DOHH2 (cell line): Measurements from ENCODE around the gene EEF1AKMT3.

Source experiments
- H3F3A ChIP-seq: fragments of 200-600 bp; sonication (generic), shearing (Covaris generic); 2 replicates; pipeline ENCODE4 v1.6.0; 2016; ENCODE audit warnings: antibody characterized with exemption, mild to moderate bottlenecking; ENCODE audit not compliant: control insufficient read depth, insufficient read depth
- H3K27ac ChIP-seq: fragments of 200-600 bp; sonication (generic); 2 replicates; pipeline ENCODE4 v1.5.1; 2014; ENCODE audit warnings: low read depth, mild to moderate bottlenecking, low read length, moderate library complexity
- H3K27me3 ChIP-seq: fragments of 200-600 bp; sonication (generic); 2 replicates; pipeline ENCODE4 v1.6.1; 2014; ENCODE audit warnings: mild to moderate bottlenecking, low read length, mixed read lengths; ENCODE audit not compliant: control insufficient read depth
- H3K36me3 ChIP-seq: fragments of 200-600 bp; sonication (generic); 2 replicates; pipeline ENCODE4 v1.6.1; 2014; ENCODE audit warnings: mild to moderate bottlenecking, low read length, moderate library complexity, mixed read lengths; ENCODE audit not compliant: control insufficient read depth
- H3K4me1 ChIP-seq: fragments of 200-600 bp; sonication (generic); 2 replicates; pipeline ENCODE4 v1.6.1; 2014; ENCODE audit warnings: mild to moderate bottlenecking, low read length, mixed read lengths; ENCODE audit not compliant: control insufficient read depth
- H3K4me2 ChIP-seq: fragments of 200-600 bp; sonication (generic); 2 replicates; pipeline ENCODE4 v1.6.0; 2014; ENCODE audit warnings: mild to moderate bottlenecking, low read length, moderate library complexity
- H3K4me3 ChIP-seq: fragments of 200-600 bp; sonication (generic); 2 replicates; pipeline ENCODE4 v1.5.1; 2014; ENCODE audit warnings: mild to moderate bottlenecking, low read length, mixed read lengths
- H3K79me2 ChIP-seq: fragments of 200-600 bp; sonication (generic); 2 replicates; pipeline ENCODE4 v1.6.1; 2014; ENCODE audit warnings: mild to moderate bottlenecking, low read length, mixed read lengths; ENCODE audit not compliant: control insufficient read depth
- H3K9me2 ChIP-seq: fragments of 200-600 bp; sonication (generic); replicated peaks from 2 replicates; pipeline ENCODE4 v1.6.1; 2014; ENCODE audit warnings: mild to moderate bottlenecking, low read length, mixed read lengths; ENCODE audit not compliant: control insufficient read depth
- H3K9me3 ChIP-seq: fragments of 200-600 bp; sonication (generic); 2 replicates; pipeline ENCODE4 v1.6.1; 2014; ENCODE audit warnings: antibody characterized with exemption, low read length, mixed read lengths; ENCODE audit not compliant: control insufficient read depth, insufficient read depth
- H4K20me1 ChIP-seq: fragments of 200-600 bp; sonication (generic); 2 replicates; pipeline ENCODE4 v1.6.0; 2014; ENCODE audit warnings: low read depth, mild to moderate bottlenecking, antibody characterized with exemption, low read length, moderate library complexity; ENCODE audit not compliant: control insufficient read depth, insufficient read depth
- CTCF ChIP-seq: fragments of 200-600 bp; sonication (generic); IDR thresholded peaks from one replicate; pipeline ENCODE4 v1.5.1; 2014; ENCODE audit warnings: antibody characterized with exemption, mild to moderate bottlenecking, low read depth, low read length; ENCODE audit not compliant: poor library complexity, severe bottlenecking
- EZH2phosphoT487 ChIP-seq: fragments of 200-600 bp; sonication (generic); IDR thresholded peaks from 2 replicates; pipeline ENCODE4 v1.6.1; 2017; ENCODE audit warnings: borderline replicate concordance, mild to moderate bottlenecking, antibody characterized with exemption, low read length, moderate library complexity, mixed read lengths

Gene EEF1AKMT3

DNA sequence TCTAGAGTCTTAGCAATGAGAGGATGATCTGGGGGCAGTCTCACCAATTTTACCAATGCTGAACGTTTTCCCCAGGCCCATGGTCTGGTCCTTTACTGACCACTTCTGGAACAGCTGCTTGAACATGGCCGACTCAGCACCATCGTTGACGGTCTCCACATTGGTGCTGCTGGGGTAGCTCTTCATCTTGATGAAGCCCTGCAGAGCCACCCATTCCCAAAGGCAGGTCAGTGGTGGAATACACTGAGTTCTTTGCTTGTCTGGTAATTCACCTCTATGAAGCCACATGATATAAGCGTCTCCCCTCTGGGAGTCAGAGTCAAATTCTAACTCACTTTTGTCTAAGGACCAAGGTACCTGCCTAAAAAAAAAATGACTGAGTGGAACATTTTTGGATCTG is 35.9 kb downstream of the EEF1AKMT3 start:
- H3K4me3 ChIP-seq = no peak overlapping the region
- no peaks in the 10 kb centered on the region for H3K9me2 ChIP-seq
- TF ChIP-seq CTCF = no peak
- no peak for TF ChIP-seq EZH2phosphoT487
- no peak overlapping the region for H3K4me2 ChIP-seq
- no peaks in the 10 kb centered on the region for H3K4me1 ChIP-seq
- no peaks in the 10 kb centered on the region for H3K27me3 ChIP-seq
- H3F3A ChIP-seq = no peaks in the 10 kb centered on the region
- H3K9me3 ChIP-seq = no peaks in the 10 kb centered on the region
- H4K20me1 ChIP-seq = no peaks in the 10 kb centered on the region
- H3K79me2 ChIP-seq = no peaks in the 10 kb centered on the region
- no peak overlapping the region for H3K27ac ChIP-seq
- no peaks in the 10 kb centered on the region for H3K36me3 ChIP-seq

- H3K4me2 ChIP-seq = no peak overlapping the region
- H3K79me2 ChIP-seq = no peaks in the 10 kb centered on the region
- H3K9me3 ChIP-seq = no peaks in the 10 kb centered on the region
- TF ChIP-seq CTCF (no peak), EZH2phosphoT487 (no peak)
- H3K4me1 ChIP-seq = no peaks in the 10 kb centered on the region
- no peaks in the 10 kb centered on the region for H3K36me3 ChIP-seq
- H3F3A ChIP-seq = no peaks in the 10 kb centered on the region
- H3K27ac ChIP-seq = no peak overlapping the region
- no peaks in the 10 kb centered on the region for H4K20me1 ChIP-seq
- no peaks in the 10 kb centered on the region for H3K27me3 ChIP-seq
- no peak overlapping the region for H3K4me3 ChIP-seq
- no peaks in the 10 kb centered on the region for H3K9me2 ChIP-seq
These were observed 37.0 kb downstream of the EEF1AKMT3 start for GRCh38 chr12:57809425-57809824.

- Histone ChIP-seq H3K27me3 (no peaks in the 10 kb centered on the region), H3K9me2 (no peaks in the 10 kb centered on the region), H3K9me3 (no peaks in the 10 kb centered on the region), H4K20me1 (no peaks in the 10 kb centered on the region), H3K36me3 (no peaks in the 10 kb centered on the region), H3K4me1 (no peaks in the 10 kb centered on the region), H3K27ac (no peak overlapping the region), H3F3A (no peaks in the 10 kb centered on the region), H3K4me3 (no peak overlapping the region), H3K4me2 (no peak overlapping the region), H3K79me2 (no peaks in the 10 kb centered on the region)
- no peak for TF ChIP-seq CTCF
- no peak for TF ChIP-seq EZH2phosphoT487
These were observed 38.0 kb downstream of the EEF1AKMT3 start for GRCh38 chr12:57810450-57810849.
